Esophagus squamous epithelium (tissue), 4 donors: Measurements from ENCODE around the gene MYL11.
A peak's percentile ranks its signal among the peaks of the same experiment; 100 is the strongest.

Experiments
- POLR2A ChIP-seq, 4 donors: fragments of 450-650 bp; IDR thresholded peaks; one replicate each; pipeline ENCODE4 v1.6.1; 2017; ENCODE audit warnings: antibody characterized with exemption in 4 of 4, mild to moderate bottlenecking in 4 of 4, moderate library complexity in 3 of 4
- TF ChIP-seq, protein P1 (sequence below), 6 experiments: fragments of 450-650 bp in 4 of 6; fragments of 200-600 bp in 2 of 6; sonication (generic) in 2 of 6; IDR thresholded peaks; one replicate each; pipeline ENCODE4 v1.5.1; 2016 to 2019; ENCODE audit warnings: antibody characterized with exemption in 6 of 6, mild to moderate bottlenecking in 4 of 6, moderate library complexity in 4 of 6

DNA sequence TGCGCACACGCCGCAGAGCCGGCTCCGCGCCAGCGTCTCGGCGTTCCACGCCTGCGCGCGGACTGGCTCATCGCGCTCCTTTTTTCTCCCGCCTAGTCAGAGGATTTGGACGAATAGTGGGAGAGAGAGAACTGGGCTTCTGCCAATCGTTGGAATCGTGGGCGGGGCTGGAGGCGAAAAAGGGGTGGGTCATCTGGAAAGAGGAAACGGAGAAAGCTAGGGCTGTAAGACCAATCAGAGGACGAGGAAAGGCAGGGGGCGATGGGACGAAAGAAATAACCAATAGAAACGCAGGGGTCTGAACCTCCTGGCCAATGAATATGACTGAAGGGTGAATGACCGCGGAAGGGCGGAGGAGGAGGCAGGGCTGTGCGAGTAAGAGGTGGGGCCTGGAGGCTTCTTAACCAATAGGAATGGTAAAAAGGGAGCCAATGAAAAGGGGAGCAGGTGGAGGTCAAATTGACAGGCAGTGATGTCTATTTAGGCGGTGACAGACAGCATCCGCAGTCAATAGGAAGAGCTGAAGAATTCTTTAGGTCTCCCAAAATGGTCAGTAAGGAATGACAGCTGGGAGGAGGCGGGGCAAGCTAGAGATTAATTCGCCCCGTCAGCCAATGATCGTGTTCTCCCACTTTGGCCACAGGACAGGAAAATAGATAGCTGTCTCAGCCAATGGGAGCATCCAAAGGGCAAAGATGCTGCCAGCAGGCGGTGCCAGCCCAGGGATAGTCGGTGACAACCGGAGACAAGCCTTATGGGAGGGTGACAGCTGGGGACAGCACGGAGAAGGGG lies 4.0 kb upstream of the MYL11 start, which contains the start of gene TBC1D10B:
- TF ChIP-seq, protein P1, sequence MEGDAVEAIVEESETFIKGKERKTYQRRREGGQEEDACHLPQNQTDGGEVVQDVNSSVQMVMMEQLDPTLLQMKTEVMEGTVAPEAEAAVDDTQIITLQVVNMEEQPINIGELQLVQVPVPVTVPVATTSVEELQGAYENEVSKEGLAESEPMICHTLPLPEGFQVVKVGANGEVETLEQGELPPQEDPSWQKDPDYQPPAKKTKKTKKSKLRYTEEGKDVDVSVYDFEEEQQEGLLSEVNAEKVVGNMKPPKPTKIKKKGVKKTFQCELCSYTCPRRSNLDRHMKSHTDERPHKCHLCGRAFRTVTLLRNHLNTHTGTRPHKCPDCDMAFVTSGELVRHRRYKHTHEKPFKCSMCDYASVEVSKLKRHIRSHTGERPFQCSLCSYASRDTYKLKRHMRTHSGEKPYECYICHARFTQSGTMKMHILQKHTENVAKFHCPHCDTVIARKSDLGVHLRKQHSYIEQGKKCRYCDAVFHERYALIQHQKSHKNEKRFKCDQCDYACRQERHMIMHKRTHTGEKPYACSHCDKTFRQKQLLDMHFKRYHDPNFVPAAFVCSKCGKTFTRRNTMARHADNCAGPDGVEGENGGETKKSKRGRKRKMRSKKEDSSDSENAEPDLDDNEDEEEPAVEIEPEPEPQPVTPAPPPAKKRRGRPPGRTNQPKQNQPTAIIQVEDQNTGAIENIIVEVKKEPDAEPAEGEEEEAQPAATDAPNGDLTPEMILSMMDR (IDR thresholded peaks at IDR 0.05), result peak in 2 of 6 experiments; percentile 35 to 41
- TF ChIP-seq POLR2A (IDR thresholded peaks at IDR 0.05), result peak in 3 of 4 donors; percentile 40 to 72 (median 54)
